K562 (cell line): ENCODE measurements around the gene DAPK2. TPM values are rescaled to one million over a fixed set of nuclear protein-coding genes. Genes with fewer than 3 reads are reported as not detected.

Source experiments
- ATAC-seq: fragments of 200-7000 bp; cut with Tn5 transposase; 3 replicates; pipeline ENCODE4 v1.9.1; 2020; ENCODE audit warnings: moderate library complexity
- BruUV-seq: library from RNA; stranded (reverse); fragments of 400-500 nt; replicated peaks from 2 replicates; lab custom pipeline; 2021; lab: Mats Ljungman, UMichigan
- CTCF ChIA-PET: fragments of 300-600 bp; formaldehyde crosslinking; extraction: SDS; loops from one replicate; lab custom pipeline; 2021; ENCODE audit warnings: low intra/inter-chr PET ratio; lab: Yijun Ruan, JAX
- POLR2A ChIA-PET: fragments of 300-600, 350-650 bp; sonication (Branson Sonifier 250); formaldehyde crosslinking; extraction: SDS; loops from one replicate; lab custom pipeline; 2021; ENCODE audit warnings: antibody characterized with exemption, inconsistent platforms; lab: Yijun Ruan, JAX
- DNase-seq, 4 experiments: peaks; one replicate each; pipeline versions ENCODE4 v3.0.0 to v3.0.0-alpha.2; 2011 to 2018; ENCODE audit warnings: low spot score in 3 of 4, mixed read lengths in 3 of 4; ENCODE audit errors: extremely low read depth in 1 of 4
- FAIRE-seq: peaks from 2 replicates; lab custom pipeline; 2011; peaks lifted over from hg19 to GRCh38; lab: Jason Lieb, UNC
- H2AFZ ChIP-seq: 2 replicates; pipeline ENCODE4 v1.6.0; 2011; ENCODE audit warnings: low read depth, low read length, control low read depth, inconsistent platforms
- H3K27ac ChIP-seq: fragments of 200-600 bp; 3 replicates; pipeline ENCODE4 v1.8.0; 2011; ENCODE audit warnings: low read depth, mild to moderate bottlenecking, control low read depth, inconsistent platforms, low read length, moderate library complexity, mixed read lengths; ENCODE audit errors: extremely low read depth
- H3K27me3 ChIP-seq, 2 experiments: fragments of 300-600 bp in 1 of 2; 2 replicates in 1 of 2; 3 replicates in 1 of 2; pipeline versions ENCODE4 v1.6.0 to v1.8.0; 2011; ENCODE audit warnings: inconsistent platforms in 2 of 2, low read length in 2 of 2, mild to moderate bottlenecking in 1 of 2, mixed read lengths in 1 of 2, moderate library complexity in 1 of 2; ENCODE audit not compliant: control insufficient read depth in 2 of 2, insufficient read depth in 2 of 2
- H3K36me3 ChIP-seq: fragments of 300-600 bp; 3 replicates; pipeline ENCODE4 v1.8.0; 2011; ENCODE audit warnings: mild to moderate bottlenecking, low read length, inconsistent platforms; ENCODE audit not compliant: control insufficient read depth, insufficient read depth
- H3K4me1 ChIP-seq, 2 experiments: fragments of 200-600 bp in 1 of 2; replicated peaks in 1 of 2; 2 replicates in 1 of 2; 3 replicates in 1 of 2; pipeline versions ENCODE4 v1.5.1 to v1.8.0; 2011; ENCODE audit warnings: inconsistent platforms in 2 of 2, low read length in 2 of 2, mild to moderate bottlenecking in 1 of 2, mixed read lengths in 1 of 2, moderate library complexity in 1 of 2; ENCODE audit not compliant: control insufficient read depth in 2 of 2, insufficient read depth in 2 of 2
- H3K4me2 ChIP-seq: 2 replicates; pipeline ENCODE4 v1.6.1; 2011; ENCODE audit warnings: low read length, control low read depth, inconsistent platforms, mixed read lengths; ENCODE audit not compliant: insufficient read depth
- H3K4me3 ChIP-seq: fragments of 200-600 bp; sonication (generic), shearing (Covaris generic); 2 replicates; pipeline ENCODE4 v1.5.1; 2016; ENCODE audit warnings: control low read depth, inconsistent platforms
- H3K79me2 ChIP-seq: fragments of 200-600 bp; 3 replicates; pipeline ENCODE4 v1.8.0; 2011; ENCODE audit warnings: low read length, inconsistent platforms; ENCODE audit not compliant: control insufficient read depth, insufficient read depth
- H3K9ac ChIP-seq, 2 experiments: 2 replicates each; pipeline versions ENCODE4 v1.6.0 to v1.6.1; 2011; ENCODE audit warnings: low read depth in 2 of 2, low read length in 2 of 2, control low read depth in 1 of 2, inconsistent platforms in 1 of 2, mild to moderate bottlenecking in 1 of 2, mixed read lengths in 1 of 2; ENCODE audit not compliant: insufficient read depth in 1 of 2
- H3K9me1 ChIP-seq: one replicate; pipeline ENCODE4 v1.6.0; 2011; ENCODE audit warnings: inconsistent platforms, mild to moderate bottlenecking, low read length, moderate library complexity; ENCODE audit not compliant: control insufficient read depth, insufficient read depth
- H3K9me3 ChIP-seq: replicated peaks from 2 replicates; pipeline ENCODE4 v1.5.1; 2011; ENCODE audit warnings: low read depth, low read length, inconsistent platforms; ENCODE audit not compliant: control insufficient read depth, insufficient read depth
- H4K20me1 ChIP-seq: replicated peaks from 2 replicates; pipeline ENCODE4 v1.6.1; 2011; ENCODE audit warnings: low read length, inconsistent platforms, mixed read lengths; ENCODE audit not compliant: control insufficient read depth, insufficient read depth
- EGR1 ChIP-seq: fragments of 450-650 bp; conservative IDR thresholded peaks from 2 replicates; pipeline ENCODE4 v1.6.1; 2017; ENCODE audit warnings: mild to moderate bottlenecking
- HIVEP1 ChIP-seq: fragments of 250-450 bp; sonication (Bioruptor Pico); IDR thresholded peaks from 2 replicates; pipeline ENCODE4 v1.4.0; 2020; ENCODE audit warnings: mild to moderate bottlenecking
- PML ChIP-seq: IDR thresholded peaks from 2 replicates; pipeline ENCODE4 v1.6.1; 2012; ENCODE audit warnings: low read length, inconsistent platforms
- POU5F1 ChIP-seq: fragments of 150-350 bp; IDR thresholded peaks from 2 replicates; pipeline ENCODE4 v1.6.1; 2014; ENCODE audit warnings: borderline replicate concordance, low read length, low read depth, mild to moderate bottlenecking; ENCODE audit not compliant: partially characterized antibody
- SAP30 ChIP-seq: fragments of 200-600 bp; sonication (generic); IDR thresholded peaks from 2 replicates; pipeline ENCODE4 v1.6.1; 2012; ENCODE audit warnings: borderline replicate concordance, low read depth, mild to moderate bottlenecking, moderate library complexity, low read length, control low read depth, inconsistent platforms; ENCODE audit not compliant: insufficient read depth, poor library complexity, severe bottlenecking
- WGBS: fragments of 100-300 bp; shearing (Covaris generic); methylation state at CpG from one replicate; pipeline ENCODE4 v1.1.6; 2016; ENCODE audit warnings: low coverage, mixed read lengths; ENCODE audit not compliant: insufficient coverage; ENCODE audit errors: missing lambda C conversion rate; 5-methylcytosine and 5-hydroxymethylcytosine counted together
- in situ Hi-C: fragments of 300-500 bp; cut with MboI; formaldehyde crosslinking; loops from 4 replicates; pipeline ENCODE4 v1.15.0; 2018; ENCODE audit warnings: inconsistent platforms, mixed read lengths
- intact Hi-C: fragments of 100-400 bp; cut with micrococcal nuclease; formaldehyde crosslinking; loops from 2 replicates; pipeline ENCODE4 v1.14.2; 2022
- polyA plus RNA-seq, 8 experiments: library from polyadenylated mRNA; depleted of rRNA in 4 of 8; stranded (reverse) in 5 of 8; unstranded in 3 of 8; fragments of >200 nt; fragmentation: Nextera tagmentation in 2 of 8; fragmentation: Illumina TruSeq in 1 of 8; extraction: Ambion mirVana in 2 of 8; extraction: Trizol in 1 of 8; gene quantifications; 2 replicates each; pipeline versions ENCODE4 v1.2.1 to v1.2.3, GENCODE V29; 2011 to 2014; ENCODE audit warnings: inconsistent platforms in 1 of 8, missing spikeins in 1 of 8
- total RNA-seq, 7 experiments: library from RNA; depleted of rRNA in 6 of 7; stranded (reverse); fragments of >200 nt in 6 of 7; fragmentation: Illumina TruSeq in 2 of 7; extraction: Trizol in 2 of 7; gene quantifications; 2 replicates each; pipeline versions ENCODE4 v1.2.1 to v1.2.3, GENCODE V29; 2011 to 2021; ENCODE audit warnings: low replicate concordance in 1 of 7
- TF ChIP-seq, protein P1 (sequence below): sonication (generic); formaldehyde crosslinking; IDR thresholded peaks from 2 replicates; pipeline ENCODE4 v1.8.0; 2023; ENCODE audit warnings: mild to moderate bottlenecking, missing genetic modification reagents

The DAPK2 gene
- total and polyA plus RNA-seq, 9 of the 15 experiments (the other 6 are each of a cell fraction or from before 2014, with no cell fraction given): 0.14 to 5.2 (median 2.2) TPM

DNA sequence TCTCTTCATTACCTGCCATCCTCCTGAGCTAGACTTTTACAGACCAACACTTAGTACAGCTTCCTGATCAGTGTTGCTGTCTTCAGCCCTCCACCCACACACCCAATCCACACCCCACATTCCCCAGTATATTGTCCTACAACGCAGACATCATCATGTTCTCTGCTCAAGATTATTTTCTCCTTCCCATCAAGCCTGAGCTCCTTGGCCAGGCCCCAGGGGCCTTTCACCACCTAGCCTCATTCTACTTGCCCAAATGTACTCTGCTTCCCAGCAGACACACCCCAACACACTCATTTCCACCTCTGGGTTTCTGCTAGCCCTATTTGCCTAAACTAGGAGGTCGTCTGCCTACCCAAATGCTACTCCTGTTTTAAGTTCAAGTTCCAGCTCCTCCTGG is 37.0 kb downstream of the DAPK2 start:
- CTCF ChIA-PET: no interaction called here
- peak; percentile 39 for TF ChIP-seq EGR1
- TF ChIP-seq, protein P1, sequence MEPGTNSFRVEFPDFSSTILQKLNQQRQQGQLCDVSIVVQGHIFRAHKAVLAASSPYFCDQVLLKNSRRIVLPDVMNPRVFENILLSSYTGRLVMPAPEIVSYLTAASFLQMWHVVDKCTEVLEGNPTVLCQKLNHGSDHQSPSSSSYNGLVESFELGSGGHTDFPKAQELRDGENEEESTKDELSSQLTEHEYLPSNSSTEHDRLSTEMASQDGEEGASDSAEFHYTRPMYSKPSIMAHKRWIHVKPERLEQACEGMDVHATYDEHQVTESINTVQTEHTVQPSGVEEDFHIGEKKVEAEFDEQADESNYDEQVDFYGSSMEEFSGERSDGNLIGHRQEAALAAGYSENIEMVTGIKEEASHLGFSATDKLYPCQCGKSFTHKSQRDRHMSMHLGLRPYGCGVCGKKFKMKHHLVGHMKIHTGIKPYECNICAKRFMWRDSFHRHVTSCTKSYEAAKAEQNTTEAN (CRISPR knock-in tag): no peak
- no peak for TF ChIP-seq SAP30
- no peak for TF ChIP-seq HIVEP1 (CRISPR knock-in tag)
- TF ChIP-seq PML: no peak
- no peak for TF ChIP-seq POU5F1
- TF ChIP-seq, all 486 proteins: peak for 1
- DNase-seq (no peak), FAIRE-seq (no peak), ATAC-seq (no peak)
- POLR2A ChIA-PET: interaction anchor here (1.0 to 1.3 kb wide), 4 partner anchors 8 to 308 kb away, joined by 3 to 5 read pairs (median 4); no protein-coding TSS in a partner anchor
- Histone ChIP-seq H3K4me2 (no peak overlapping the region), H3K9ac (peak overlapping the region in 1 of 2 experiments; percentile 31; a peak in 1 of 4 replicates), H3K9me1 (no peaks in the 10 kb centered on the region), H4K20me1 (no peaks in the 10 kb centered on the region), H3K27me3 (no peaks in the 10 kb centered on the region), H3K79me2 (no peaks in the 10 kb centered on the region), H3K4me1 (peaks cover 11 to 42% of the 10 kb centered on the region in 2 experiments; a peak in 4 of 5 replicates), H2AFZ (no peak overlapping the region), H3K4me3 (no peak overlapping the region), H3K9me3 (no peaks in the 10 kb centered on the region), H3K36me3 (no peaks in the 10 kb centered on the region), H3K27ac (no peak overlapping the region)
- in situ Hi-C loops (no loop called here), intact Hi-C loops (no loop called here)
- WGBS: 17% methylated on average over 2 of the region's 2 CpGs
- BruUV-seq: no TSS peak
